Measurements from ENCODE around the gene CLNS1A. TPM values are rescaled to one million over a fixed set of nuclear protein-coding genes. Genes with fewer than 3 reads are reported as not detected.

Gene CLNS1A
- total RNA-seq, 1 donor: 88.5 TPM

DNA sequence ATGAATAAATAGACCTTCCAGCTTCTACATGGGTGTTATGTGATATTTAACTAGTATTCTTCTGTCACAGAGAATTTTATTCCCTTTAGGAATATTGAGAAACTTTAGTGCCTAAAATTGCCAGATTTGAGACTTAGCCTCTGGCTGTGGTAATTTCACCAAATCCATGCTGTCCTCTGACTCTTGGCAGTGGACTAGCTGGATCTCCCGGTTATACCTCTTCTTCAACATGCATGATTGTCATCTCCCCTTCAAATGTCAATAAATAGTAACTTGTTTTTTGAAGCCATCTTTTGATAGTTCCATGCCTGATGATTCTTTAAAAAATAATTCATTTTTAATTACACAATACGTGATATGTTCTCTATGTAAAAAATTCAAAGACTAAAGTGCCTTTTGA is 39.4 kb downstream of the CLNS1A start:
- no peak for DNase-seq (ENCODE audit: low read depth)
- TF ChIP-seq CTCF (IDR thresholded peaks at IDR 0.05; ENCODE audit: insufficient read depth, low read depth, low read length): no peak
- no peak overlapping the region for H3K4me3 ChIP-seq (ENCODE audit: low read depth, low read length)

DNA sequence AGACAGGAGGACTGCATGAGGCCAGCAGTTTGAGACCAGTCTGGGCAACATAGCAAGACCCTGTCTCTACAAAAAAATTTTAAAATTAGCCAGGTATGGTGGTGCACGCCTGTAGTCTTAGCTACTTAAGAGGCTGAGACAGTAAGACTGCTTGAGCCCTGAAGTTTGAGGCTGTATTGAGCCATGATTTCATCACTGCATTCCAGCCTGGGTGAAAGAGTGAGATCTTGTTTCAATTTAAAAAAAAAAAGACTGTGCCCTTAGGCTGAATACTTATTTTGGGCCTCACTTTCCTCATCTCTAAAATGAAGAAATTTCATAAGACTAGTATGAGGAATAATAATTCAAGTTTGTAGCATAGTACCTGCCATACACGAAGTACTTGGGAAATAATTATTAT is 41.0 kb downstream of the CLNS1A start:
- H3K4me3 ChIP-seq (ENCODE audit: low read depth, low read length): no peak overlapping the region
- peak; percentile 76 for DNase-seq (ENCODE audit: low read depth)
- TF ChIP-seq CTCF (IDR thresholded peaks at IDR 0.05; ENCODE audit: insufficient read depth, low read depth, low read length): no peak

DNA sequence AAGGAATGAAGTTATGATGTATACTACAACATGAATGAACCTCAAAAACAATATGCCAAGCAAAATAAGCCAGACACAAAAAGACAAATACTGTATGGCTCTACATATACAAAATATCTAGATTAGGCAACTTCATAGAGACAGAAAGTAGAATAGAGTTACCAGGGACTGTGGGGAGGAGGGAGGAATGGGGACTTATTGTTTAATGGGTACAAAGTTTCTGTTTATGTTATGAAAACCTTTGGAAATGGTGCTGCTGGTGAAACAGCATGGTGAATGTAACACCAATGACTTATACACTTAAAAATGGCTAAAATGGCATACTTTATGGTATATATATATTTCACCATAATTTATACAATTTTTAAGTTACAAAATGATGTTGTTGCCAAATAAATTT is 43.7 kb downstream of the CLNS1A start:
- TF ChIP-seq CTCF (IDR thresholded peaks at IDR 0.05; ENCODE audit: insufficient read depth, low read depth, low read length): no peak
- no peak overlapping the region for H3K4me3 ChIP-seq (ENCODE audit: low read depth, low read length)
- DNase-seq (ENCODE audit: low read depth): no peak

GRCh38 chr11:77592727-77593126 is 44.9 kb downstream of the CLNS1A start:
- no peak for DNase-seq (ENCODE audit: low read depth)
- no peak for TF ChIP-seq CTCF (IDR thresholded peaks at IDR 0.05; ENCODE audit: insufficient read depth, low read depth, low read length)
- no peak overlapping the region for H3K4me3 ChIP-seq (ENCODE audit: low read depth, low read length)

DNA sequence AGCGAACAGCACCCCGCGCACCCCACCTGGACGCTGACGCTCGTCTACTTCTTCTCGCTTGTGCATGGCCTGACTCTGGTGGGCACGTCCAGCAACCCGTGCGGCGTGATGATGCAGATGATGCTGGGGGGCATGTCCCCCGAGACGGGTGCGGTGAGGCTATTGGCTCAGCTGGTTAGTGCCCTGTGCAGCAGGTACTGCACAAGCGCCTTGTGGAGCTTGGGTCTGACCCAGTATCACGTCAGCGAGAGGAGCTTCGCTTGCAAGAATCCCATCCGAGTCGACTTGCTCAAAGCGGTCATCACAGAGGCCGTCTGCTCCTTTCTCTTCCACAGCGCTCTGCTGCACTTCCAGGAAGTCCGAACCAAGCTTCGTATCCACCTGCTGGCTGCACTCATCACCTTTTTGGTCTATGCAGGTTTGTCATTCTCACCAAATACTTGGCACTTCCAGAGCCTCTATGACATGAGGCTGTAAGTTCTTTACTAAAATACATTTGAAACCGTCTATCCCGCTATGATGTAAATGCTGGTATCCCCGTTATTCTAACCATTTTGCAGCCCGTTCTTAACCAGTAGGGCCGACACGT is 47.3 kb downstream of the CLNS1A start:
- DNase-seq (ENCODE audit: low read depth): peak; percentile 36
- TF ChIP-seq CTCF (IDR thresholded peaks at IDR 0.05; ENCODE audit: insufficient read depth, low read depth, low read length): no peak
- H3K4me3 ChIP-seq (ENCODE audit: low read depth, low read length): peak overlapping the region; percentile 73

- H3K4me3 ChIP-seq (ENCODE audit: low read depth, low read length): peak within 1 kb of the TSS; percentile 73
- DNase-seq (ENCODE audit: low read depth): peak; percentile 86
These were observed 47.9 kb downstream of the CLNS1A start, which contains the start of gene AQP11 for GRCh38 chr11:77589521-77590193. Gene AQP11, plus strand, starts transcription at chr11:77589953. Its CDS starts 40 bp downstream, at chr11:77589993.

More at GRCh38 chr11:77589521-77590193, 47.9 kb downstream of the CLNS1A start, which contains the start of gene AQP11:
- TF ChIP-seq CTCF (IDR thresholded peaks at IDR 0.05; ENCODE audit: insufficient read depth, low read depth, low read length): no peak

Measured in fibroblast of villous mesenchyme (primary cell).